ENCODE data around the gene CENPV. TPM values are rescaled to one million over a fixed set of nuclear protein-coding genes. Genes with fewer than 3 reads are reported as not detected.

The CENPV gene
- total and polyA plus RNA-seq, 10 of the 15 experiments (the other 5 are each of a cell fraction or from before 2014, with no cell fraction given) = 22.5 to 98.6 (median 80.8) TPM

GRCh38 chr17:16329519-16330271 lies 23.6 kb downstream of the CENPV start (continued):
- TF ChIP-seq ZBTB11 (CRISPR knock-in tag; IDR thresholded peaks at IDR 0.05) (no peak), PBX3 (IDR thresholded peaks at IDR 0.05; ENCODE audit: insufficient replicate concordance, low read depth, low read length) (no peak), CEBPZ (IDR thresholded peaks at IDR 0.05; ENCODE audit: low read depth, low read length) (no peak), ZNF384 (IDR thresholded peaks at IDR 0.05; ENCODE audit: borderline replicate concordance, low read depth, low read length) (no peak), SUZ12 (IDR thresholded peaks at IDR 0.05; ENCODE audit: unreplicated experiment) (no peak), CHD4 (IDR thresholded peaks at IDR 0.05) (no peak), MEF2B (IDR thresholded peaks at IDR 0.05; ENCODE audit: partially characterized antibody, poor library complexity, severe bottlenecking) (no peak), ATF7 (IDR thresholded peaks at IDR 0.05; ENCODE audit: low read depth) (no peak), NR2C2 (IDR thresholded peaks at IDR 0.05; ENCODE audit: borderline replicate concordance, control insufficient read depth, insufficient read length, low read depth) (no peak), TCF12 (IDR thresholded peaks at IDR 0.05; ENCODE audit: low read depth, low read length) (no peak), EED (IDR thresholded peaks at IDR 0.05; ENCODE audit: low read depth) (no peak), SKIL (IDR thresholded peaks at IDR 0.05; ENCODE audit: low read depth, poor library complexity, severe bottlenecking) (peak; percentile 77), ZZZ3 (IDR thresholded peaks at IDR 0.05; ENCODE audit: control insufficient read depth, insufficient read length, low read depth) (no peak), KDM1A (IDR thresholded peaks at IDR 0.05; ENCODE audit: borderline replicate concordance) (no peak)
